Anterior cingulate cortex (tissue), 58 donors: ENCODE data around the gene CUL3.

ENCODE experiments used
- DNase-seq, 58 donors: peaks; one replicate each; lab custom pipeline; 2025; lab: John Stamatoyannopoulos, UW

The CUL3 gene

GRCh38 chr2:224433442-224433841, 151.7 kb downstream of the CUL3 start:
- DNase-seq, result peak in 2 of 58 donors; percentile 9 to 19

GRCh38 chr2:224432003-224432579, 153.1 kb downstream of the CUL3 start:
- DNase-seq, result peak in 15 of 58 donors; percentile 3 to 44 (median 11)

- DNase-seq, result no peak
These were observed 155.7 kb downstream of the CUL3 start for GRCh38 chr2:224429441-224429810.

- DNase-seq, result no peak
These were observed 156.2 kb downstream of the CUL3 start for GRCh38 chr2:224428787-224429440.

GRCh38 chr2:224427471-224427870, 157.7 kb downstream of the CUL3 start:
- no peak for DNase-seq

GRCh38 chr2:224426656-224427055, 158.5 kb downstream of the CUL3 start:
- DNase-seq, result no peak

GRCh38 chr2:224421065-224421464, 164.1 kb downstream of the CUL3 start:
- DNase-seq, result no peak
